ENCODE results near the gene FAM200B.

- peak; percentile 88 for TF ChIP-seq ZFX (IDR thresholded peaks at IDR 0.05)
- TF ChIP-seq CTCF (conservative IDR thresholded peaks at IDR 0.05): peak; percentile 5; the same call in 1 of the 2 replicates
These were observed at the start of gene FAM200B for GRCh38 chr4:15681372-15682241.
